Neural progenitor cell (in vitro differentiated cells): Measurements from ENCODE around the gene NTM. TPM values are rescaled to one million over a fixed set of nuclear protein-coding genes. Genes with fewer than 3 reads are reported as not detected.

Experiments used
- DNase-seq: peaks from one replicate; pipeline ENCODE4 v3.0.0-alpha.2; 2016; ENCODE audit warnings: low spot score
- H2AFZ ChIP-seq: fragments of 200-600 bp; sonication (generic); replicated peaks from 2 replicates; pipeline ENCODE4 v1.6.1; 2016; ENCODE audit warnings: antibody characterized with exemption
- H3F3A ChIP-seq: fragments of 200-600 bp; sonication (generic); 2 replicates; pipeline ENCODE4 v1.6.1; 2016; ENCODE audit warnings: antibody characterized with exemption, low read depth
- H3K27ac ChIP-seq: fragments of 200-600 bp; sonication (generic); 2 replicates; pipeline ENCODE4 v1.5.1; 2016; ENCODE audit warnings: mild to moderate bottlenecking
- H3K27me3 ChIP-seq: fragments of 200-600 bp; sonication (generic); 2 replicates; pipeline ENCODE4 v1.6.1; 2016; ENCODE audit warnings: mild to moderate bottlenecking, moderate library complexity
- H3K36me3 ChIP-seq: fragments of 200-600 bp; sonication (generic); 2 replicates; pipeline ENCODE4 v1.5.1; 2016
- H3K4me1 ChIP-seq: fragments of 200-600 bp; sonication (generic); 2 replicates; pipeline ENCODE4 v1.6.1; 2016; ENCODE audit warnings: mixed run types
- H3K4me2 ChIP-seq: fragments of 200-600 bp; sonication (generic); 2 replicates; pipeline ENCODE4 v1.6.1; 2016
- H3K4me3 ChIP-seq: fragments of 200-600 bp; sonication (generic); 2 replicates; pipeline ENCODE4 v1.5.1; 2016
- H3K79me2 ChIP-seq: fragments of 200-600 bp; sonication (generic); 2 replicates; pipeline ENCODE4 v1.6.1; 2016; ENCODE audit warnings: low read depth
- H3K9ac ChIP-seq: fragments of 200-600 bp; sonication (generic); 2 replicates; pipeline ENCODE4 v1.6.1; 2016
- H3K9me3 ChIP-seq: fragments of 200-600 bp; sonication (generic); 2 replicates; pipeline ENCODE4 v1.5.1; 2016; ENCODE audit warnings: low read depth
- H4K20me1 ChIP-seq: fragments of 200-600 bp; sonication (generic); 2 replicates; pipeline ENCODE4 v1.6.1; 2016; ENCODE audit warnings: low read depth
- H3K27ac Mint-ChIP-seq: 3 replicates; pipeline ENCODE4 v1.8.0; 2021; ENCODE audit warnings: mixed read lengths
- H3K27me3 Mint-ChIP-seq: 2 replicates; pipeline ENCODE4 v1.8.0; 2022; ENCODE audit warnings: low read depth, mild to moderate bottlenecking, inconsistent platforms, moderate library complexity, mixed read lengths; ENCODE audit not compliant: insufficient read depth
- H3K36me3 Mint-ChIP-seq: 3 replicates; pipeline ENCODE4 v1.8.0; 2021; ENCODE audit warnings: mixed read lengths
- H3K4me1 Mint-ChIP-seq: 3 replicates; pipeline ENCODE4 v1.8.0; 2021; ENCODE audit warnings: mixed read lengths
- H3K4me3 Mint-ChIP-seq: 3 replicates; pipeline ENCODE4 v1.8.0; 2021; ENCODE audit warnings: mild to moderate bottlenecking, moderate library complexity, mixed read lengths
- H3K9me3 Mint-ChIP-seq: 3 replicates; pipeline ENCODE4 v1.8.0; 2020; ENCODE audit warnings: mixed read lengths
- CTCF ChIP-seq: fragments of 200-600 bp; sonication (generic); IDR thresholded peaks from 2 replicates; pipeline ENCODE4 v1.5.1; 2017; ENCODE audit warnings: antibody characterized with exemption, mild to moderate bottlenecking
- EZH2 ChIP-seq: fragments of 200-600 bp; sonication (generic); IDR thresholded peaks from 2 replicates; pipeline ENCODE4 v1.6.1; 2017; ENCODE audit warnings: antibody characterized with exemption, mild to moderate bottlenecking, moderate library complexity
- EZH2phosphoT487 ChIP-seq: fragments of 200-600 bp; sonication (generic); IDR thresholded peaks from 2 replicates; pipeline ENCODE4 v1.6.1; 2017; ENCODE audit warnings: antibody characterized with exemption
- total RNA-seq: library from RNA; depleted of rRNA; stranded (reverse); fragments of >200 nt; gene quantifications from 2 replicates; pipeline ENCODE4 v1.2.3, GENCODE V29; 2015; ENCODE audit warnings: low replicate concordance

NTM gene
- total RNA-seq, 1 donor from 2014 or later, result 4.3 TPM

GRCh38 chr11:132115454-132115853 lies 745.0 kb downstream of the NTM start:
- H4K20me1 ChIP-seq, result no peaks in the 10 kb centered on the region
- no peak for DNase-seq
- no peaks in the 10 kb centered on the region for H3K9me3 ChIP-seq
- no peak overlapping the region for H3K9ac ChIP-seq
- H3K4me1 Mint-ChIP-seq, result peaks cover 44% of the 10 kb centered on the region
- no peak overlapping the region for H3K4me3 ChIP-seq
- no peak overlapping the region for H3K27ac Mint-ChIP-seq
- TF ChIP-seq EZH2, result no peak
- no peak for TF ChIP-seq CTCF
- TF ChIP-seq EZH2phosphoT487, result no peak
- H3K4me1 ChIP-seq, result peaks cover 32% of the 10 kb centered on the region
- no peaks in the 10 kb centered on the region for H3K36me3 Mint-ChIP-seq
- no peak overlapping the region for H3K4me3 Mint-ChIP-seq
- H3K79me2 ChIP-seq, result no peaks in the 10 kb centered on the region
- H3F3A ChIP-seq, result peaks cover 29% of the 10 kb centered on the region
- H3K4me2 ChIP-seq, result no peak overlapping the region
- H3K9me3 Mint-ChIP-seq, result no peaks in the 10 kb centered on the region
- no peaks in the 10 kb centered on the region for H3K36me3 ChIP-seq
- H2AFZ ChIP-seq, result no peak overlapping the region
- H3K27me3 Mint-ChIP-seq, result peaks cover 8% of the 10 kb centered on the region
- H3K27me3 ChIP-seq, result no peaks in the 10 kb centered on the region
- H3K27ac ChIP-seq, result no peak overlapping the region

- no peak for DNase-seq
- Histone ChIP-seq H3K36me3 (no peaks in the 10 kb centered on the region), H4K20me1 (no peaks in the 10 kb centered on the region), H3K27me3 (no peaks in the 10 kb centered on the region), H3K4me2 (no peak overlapping the region), H2AFZ (no peak overlapping the region), H3K27ac (no peak overlapping the region), H3K9me3 (no peaks in the 10 kb centered on the region), H3K4me3 (no peak overlapping the region), H3K9ac (no peak overlapping the region), H3F3A (peaks cover 25% of the 10 kb centered on the region), H3K79me2 (no peaks in the 10 kb centered on the region), H3K4me1 (peaks cover 26% of the 10 kb centered on the region)
- Mint-ChIP-seq H3K27ac (no peak overlapping the region), H3K36me3 (no peaks in the 10 kb centered on the region), H3K27me3 (peaks cover 8% of the 10 kb centered on the region), H3K9me3 (no peaks in the 10 kb centered on the region), H3K4me3 (no peak overlapping the region), H3K4me1 (peaks cover 42% of the 10 kb centered on the region)
- no peak for TF ChIP-seq EZH2phosphoT487
- no peak for TF ChIP-seq EZH2
- TF ChIP-seq CTCF, result no peak
Measured at GRCh38 chr11:132116516-132116915, 746.1 kb downstream of the NTM start.

GRCh38 chr11:132118661-132119060 lies 748.2 kb downstream of the NTM start:
- Mint-ChIP-seq H3K4me3 (no peak overlapping the region), H3K27ac (no peak overlapping the region), H3K9me3 (no peaks in the 10 kb centered on the region), H3K27me3 (peaks cover 12% of the 10 kb centered on the region), H3K4me1 (peaks cover 25% of the 10 kb centered on the region), H3K36me3 (no peaks in the 10 kb centered on the region)
- Histone ChIP-seq H3K4me3 (no peak overlapping the region), H3K9ac (no peak overlapping the region), H3K4me1 (peaks cover 5% of the 10 kb centered on the region), H3K36me3 (no peaks in the 10 kb centered on the region), H3K27me3 (no peaks in the 10 kb centered on the region), H3K9me3 (no peaks in the 10 kb centered on the region), H3K79me2 (no peaks in the 10 kb centered on the region), H3F3A (peaks cover 4% of the 10 kb centered on the region), H4K20me1 (no peaks in the 10 kb centered on the region), H3K4me2 (no peak overlapping the region), H3K27ac (no peak overlapping the region), H2AFZ (no peak overlapping the region)
- DNase-seq, result no peak
- TF ChIP-seq CTCF, result no peak
- no peak for TF ChIP-seq EZH2
- TF ChIP-seq EZH2phosphoT487, result no peak
